Right lobe of liver (tissue), 6 donors: Measurements from ENCODE around the gene RALY. TPM values are rescaled to one million over a fixed set of nuclear protein-coding genes. Genes with fewer than 3 reads are reported as not detected.

Source experiments
- ATAC-seq, 4 donors: fragments of 200-7000 bp; cut with Tn5 transposase; one replicate each; pipeline ENCODE4 v1.9.1; 2020; ENCODE audit warnings: mild to moderate bottlenecking in 4 of 4, moderate library complexity in 4 of 4
- DNase-seq, 3 donors: peaks; one replicate each; pipeline ENCODE4 v3.0.0-alpha.2; 2020
- H3K27ac ChIP-seq, 3 donors: fragments of 200-600 bp; one replicate each; pipeline ENCODE4 v1.8.0; 2022
- H3K27me3 ChIP-seq, 2 donors: fragments of 200-600 bp; one replicate each; pipeline ENCODE4 v1.8.0; 2022
- H3K36me3 ChIP-seq, 4 donors: fragments of 200-600 bp; sonication (generic) in 1 of 4; one replicate each; pipeline versions ENCODE4 v1.5.1 to v1.8.0; 2017 to 2022; ENCODE audit warnings: control low read depth in 1 of 4
- H3K4me1 ChIP-seq, 4 donors: fragments of 200-600 bp; sonication (generic) in 1 of 4; one replicate each; pipeline versions ENCODE4 v1.5.1 to v1.8.0; 2017 to 2022; ENCODE audit warnings: control low read depth in 1 of 4
- H3K4me3 ChIP-seq, 3 donors: fragments of 200-600 bp; one replicate each; pipeline ENCODE4 v1.8.0; 2022
- H3K9me3 ChIP-seq, 4 donors: fragments of 200-600 bp; sonication (generic) in 1 of 4; one replicate each; pipeline versions ENCODE4 v1.5.1 to v1.8.0; 2017 to 2022; ENCODE audit warnings: control low read depth in 1 of 4
- CTCF ChIP-seq, 4 donors: fragments of 200-600 bp in 3 of 4; fragments of 450-650 bp in 1 of 4; IDR thresholded peaks; one replicate each; pipeline versions ENCODE4 v1.5.1 to v1.8.0; 2016 to 2022; ENCODE audit warnings: antibody characterized with exemption in 4 of 4, mild to moderate bottlenecking in 2 of 4
- POLR2A ChIP-seq: fragments of 450-650 bp; IDR thresholded peaks from one replicate; pipeline ENCODE4 v1.6.1; 2017; ENCODE audit warnings: antibody characterized with exemption, mild to moderate bottlenecking
- WGBS: methylation state at CpG from one replicate; pipeline ENCODE4 v1.1.6; 2018; ENCODE audit warnings: low coverage, low lambda C conversion rate; ENCODE audit not compliant: insufficient coverage; ENCODE audit errors: missing lambda C conversion rate; 5-methylcytosine and 5-hydroxymethylcytosine counted together
- intact Hi-C, 2 donors: fragments of 100-400 bp; cut with DNase I; formaldehyde crosslinking; loops; one replicate each; pipeline versions ENCODE4 v1.11.2 to v1.14.1; 2022
- total RNA-seq, 6 experiments: library from RNA; depleted of rRNA in 2 of 6; stranded (reverse); fragments of >200 nt in 2 of 6; fragmentation: NEBNext Ultra II Directional in 3 of 6; extraction: Animal tissue kit (Norgen Biotek cat#: 25700) in 3 of 6; gene quantifications; one replicate each; pipeline versions ENCODE4 v1.1.0 to v1.2.4, GENCODE V29; 2016 to 2023
- donor health status: DM: no; HTN: yes; CAD: no.
- donor health status: DM: no; HTN: no; CAD: no.
- donor health status: DM: no; HTN: no; CAD: no.
- donor health status: DM: no; HTN: yes; CAD: no.
- donor health status: DM: no; HTN: yes; CAD: no.

Gene RALY
- total RNA-seq, 6 experiments from 2014 or later: 24.8 to 42.1 (median 33.4) TPM

- no peak overlapping the region for H3K27ac ChIP-seq
- H3K4me1 ChIP-seq: peaks cover 0 to 35% (median 6%) of the 10 kb centered on the region in 4 donors
- no peaks in the 10 kb centered on the region for H3K27me3 ChIP-seq
- H3K36me3 ChIP-seq: no peaks in the 10 kb centered on the region
- no peaks in the 10 kb centered on the region for H3K9me3 ChIP-seq
- no peak for TF ChIP-seq CTCF (IDR thresholded peaks at IDR 0.05)
- TF ChIP-seq POLR2A: no peak
- no peak for DNase-seq
- no peak overlapping the region for H3K4me3 ChIP-seq
- WGBS: 9% methylated on average over 1 of the region's 1 CpG
- ATAC-seq: no peak
- intact Hi-C loops: no loop called here
These were observed 24.5 kb downstream of the RALY start for GRCh38 chr20:34018166-34018565.

GRCh38 chr20:34022151-34022838, 28.6 kb downstream of the RALY start:
- H3K9me3 ChIP-seq: no peaks in the 10 kb centered on the region
- peak in 2 of 4 donors; percentile 16 to 20 for TF ChIP-seq CTCF (IDR thresholded peaks at IDR 0.05)
- TF ChIP-seq POLR2A: no peak
- H3K36me3 ChIP-seq: no peaks in the 10 kb centered on the region
- 71% methylated on average over 3 of the region's 4 CpGs for WGBS
- DNase-seq (no peak), ATAC-seq (no peak)
- peaks cover 0 to 46% (median 21%) of the 10 kb centered on the region in 4 donors for H3K4me1 ChIP-seq
- no peak overlapping the region for H3K27ac ChIP-seq
- no peak overlapping the region for H3K4me3 ChIP-seq
- no peaks in the 10 kb centered on the region for H3K27me3 ChIP-seq
- intact Hi-C loops: no loop called here

- no peak for TF ChIP-seq CTCF (IDR thresholded peaks at IDR 0.05)
- TF ChIP-seq POLR2A: no peak
- intact Hi-C loops: no loop called here
- WGBS: 67% methylated on average over 3 of the region's 3 CpGs
- H3K27ac ChIP-seq: no peak overlapping the region
- H3K36me3 ChIP-seq: no peaks in the 10 kb centered on the region
- H3K4me1 ChIP-seq: peaks cover 0 to 41% (median 19%) of the 10 kb centered on the region in 4 donors
- DNase-seq (no peak), ATAC-seq (no peak)
- H3K27me3 ChIP-seq: no peaks in the 10 kb centered on the region
- no peaks in the 10 kb centered on the region for H3K9me3 ChIP-seq
- no peak overlapping the region for H3K4me3 ChIP-seq
These were observed 29.1 kb downstream of the RALY start for GRCh38 chr20:34022839-34023234.

GRCh38 chr20:34023937-34024722, 30.4 kb downstream of the RALY start:
- Histone ChIP-seq H3K27ac (peak overlapping the region in 1 of 3 donors; percentile 24), H3K9me3 (no peaks in the 10 kb centered on the region), H3K36me3 (no peaks in the 10 kb centered on the region), H3K4me1 (peaks cover 0 to 39% (median 19%) of the 10 kb centered on the region in 4 donors), H3K27me3 (no peaks in the 10 kb centered on the region), H3K4me3 (no peak overlapping the region)
- WGBS: 48% methylated on average over 4 of the region's 8 CpGs
- TF ChIP-seq POLR2A: no peak
- no peak for TF ChIP-seq CTCF (IDR thresholded peaks at IDR 0.05)
- no peak for DNase-seq
- intact Hi-C loops: no loop called here
- ATAC-seq: no peak
